OCI-LY3 (cell line): ENCODE results near the gene ZNF580.

Experiments
- H2AFZ ChIP-seq: fragments of 200-600, 300-600 bp; shearing (Covaris generic); 2 replicates; pipeline ENCODE4 v1.6.0; 2014; ENCODE audit warnings: antibody characterized with exemption, low read depth, low read length
- H3K27ac ChIP-seq: fragments of 200-600, 300-600 bp; sonication (generic); 2 replicates; pipeline ENCODE4 v1.5.1; 2014; ENCODE audit warnings: mild to moderate bottlenecking, low read length, moderate library complexity, mixed read lengths
- H3K27me3 ChIP-seq: fragments of 200-600, 300-600 bp; sonication (generic); 2 replicates; pipeline ENCODE4 v1.6.1; 2014; ENCODE audit warnings: low read depth, low read length, mixed read lengths
- H3K36me3 ChIP-seq: fragments of 200-600, 300-600 bp; sonication (generic); replicated peaks from 2 replicates; pipeline ENCODE3; 2014; ENCODE audit warnings: low read depth, low read length, mixed read lengths
- H3K4me1 ChIP-seq: fragments of 300-600, 200-600 bp; sonication (generic); 2 replicates; pipeline ENCODE4 v1.6.1; 2014; ENCODE audit warnings: low read length, mixed read lengths
- H3K4me2 ChIP-seq: fragments of 200-600, 300-600 bp; sonication (generic); 2 replicates; pipeline ENCODE4 v1.6.1; 2014; ENCODE audit warnings: low read length, mixed read lengths
- H3K4me3 ChIP-seq: fragments of 300-600, 200-600 bp; sonication (generic); 2 replicates; pipeline ENCODE4 v1.5.1; 2014; ENCODE audit warnings: antibody characterized with exemption, mild to moderate bottlenecking, low read length, moderate library complexity
- H3K79me2 ChIP-seq: fragments of 300-600, 200-600 bp; shearing (Covaris generic); 2 replicates; pipeline ENCODE4 v1.6.1; 2014; ENCODE audit warnings: mild to moderate bottlenecking, low read length, mixed read lengths
- H3K9ac ChIP-seq: fragments of 300-600, 200-600 bp; shearing (Covaris generic); 2 replicates; pipeline ENCODE4 v1.6.0; 2014; ENCODE audit warnings: mild to moderate bottlenecking, low read length, moderate library complexity
- H3K9me3 ChIP-seq: fragments of 200-600, 300-600 bp; shearing (Covaris generic); 2 replicates; pipeline ENCODE4 v1.6.1; 2014; ENCODE audit warnings: low read length, mixed read lengths; ENCODE audit not compliant: insufficient read depth
- H4K20me1 ChIP-seq: fragments of 200-600, 300-600 bp; sonication (generic); 2 replicates; pipeline ENCODE4 v1.6.1; 2016; ENCODE audit warnings: low read length, mixed read lengths; ENCODE audit not compliant: insufficient read depth
- EZH2phosphoT487 ChIP-seq: fragments of 200-600 bp; shearing (Covaris generic); IDR thresholded peaks from 2 replicates; pipeline ENCODE4 v1.6.1; 2018; ENCODE audit warnings: antibody characterized with exemption, mixed run types, low read depth
- TF ChIP-seq, protein P1 (sequence below): fragments of 200-600, 300-600 bp; sonication (generic); IDR thresholded peaks from 2 replicates; pipeline ENCODE4 v1.5.1; 2014; ENCODE audit warnings: antibody characterized with exemption, low read length, low read depth

The ZNF580 gene

DNA sequence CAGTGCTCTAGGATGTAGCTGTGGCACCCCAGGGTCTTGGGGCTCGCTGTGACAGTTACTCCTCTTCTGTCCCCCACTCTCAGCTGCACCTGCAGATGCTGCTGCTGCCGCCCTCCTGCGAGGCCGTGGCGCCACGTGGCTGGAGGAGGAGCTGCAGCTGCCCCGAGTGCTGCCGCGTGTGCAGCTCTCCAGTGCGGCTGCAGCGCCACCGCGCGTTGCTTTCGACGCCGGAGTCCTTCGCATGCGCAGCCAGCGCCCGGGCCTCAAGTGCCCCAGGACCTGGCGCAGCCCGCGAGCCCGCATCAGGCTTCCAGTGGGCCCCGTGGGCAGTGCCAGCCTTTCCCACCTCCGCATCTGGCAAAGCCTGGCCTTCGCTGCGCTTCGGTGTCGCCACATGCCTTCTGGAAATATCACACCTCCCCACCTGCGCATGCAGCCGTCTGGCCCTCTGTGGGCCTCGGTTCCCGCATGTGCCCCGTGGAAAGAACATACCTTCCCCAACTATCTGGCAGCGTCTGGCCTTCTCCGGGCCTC lies 692 bp upstream of the ZNF580 start:
- peak overlapping the region; percentile 86 for H3K4me3 ChIP-seq
- H3K9ac ChIP-seq = peak overlapping the region; percentile 92
- no peaks in the 10 kb centered on the region for H3K27me3 ChIP-seq
- peak overlapping the region; percentile 84 for H3K4me2 ChIP-seq
- H3K36me3 ChIP-seq = peaks cover 8% of the 10 kb centered on the region
- no peak overlapping the region for H2AFZ ChIP-seq
- no peaks in the 10 kb centered on the region for H3K9me3 ChIP-seq
- no peaks in the 10 kb centered on the region for H4K20me1 ChIP-seq
- peaks cover 31% of the 10 kb centered on the region for H3K4me1 ChIP-seq
- H3K27ac ChIP-seq = peak overlapping the region; percentile 84
- peaks cover 92% of the 10 kb centered on the region for H3K79me2 ChIP-seq
- TF ChIP-seq, protein P1, sequence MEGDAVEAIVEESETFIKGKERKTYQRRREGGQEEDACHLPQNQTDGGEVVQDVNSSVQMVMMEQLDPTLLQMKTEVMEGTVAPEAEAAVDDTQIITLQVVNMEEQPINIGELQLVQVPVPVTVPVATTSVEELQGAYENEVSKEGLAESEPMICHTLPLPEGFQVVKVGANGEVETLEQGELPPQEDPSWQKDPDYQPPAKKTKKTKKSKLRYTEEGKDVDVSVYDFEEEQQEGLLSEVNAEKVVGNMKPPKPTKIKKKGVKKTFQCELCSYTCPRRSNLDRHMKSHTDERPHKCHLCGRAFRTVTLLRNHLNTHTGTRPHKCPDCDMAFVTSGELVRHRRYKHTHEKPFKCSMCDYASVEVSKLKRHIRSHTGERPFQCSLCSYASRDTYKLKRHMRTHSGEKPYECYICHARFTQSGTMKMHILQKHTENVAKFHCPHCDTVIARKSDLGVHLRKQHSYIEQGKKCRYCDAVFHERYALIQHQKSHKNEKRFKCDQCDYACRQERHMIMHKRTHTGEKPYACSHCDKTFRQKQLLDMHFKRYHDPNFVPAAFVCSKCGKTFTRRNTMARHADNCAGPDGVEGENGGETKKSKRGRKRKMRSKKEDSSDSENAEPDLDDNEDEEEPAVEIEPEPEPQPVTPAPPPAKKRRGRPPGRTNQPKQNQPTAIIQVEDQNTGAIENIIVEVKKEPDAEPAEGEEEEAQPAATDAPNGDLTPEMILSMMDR = no peak
- no peak for TF ChIP-seq EZH2phosphoT487

DNA sequence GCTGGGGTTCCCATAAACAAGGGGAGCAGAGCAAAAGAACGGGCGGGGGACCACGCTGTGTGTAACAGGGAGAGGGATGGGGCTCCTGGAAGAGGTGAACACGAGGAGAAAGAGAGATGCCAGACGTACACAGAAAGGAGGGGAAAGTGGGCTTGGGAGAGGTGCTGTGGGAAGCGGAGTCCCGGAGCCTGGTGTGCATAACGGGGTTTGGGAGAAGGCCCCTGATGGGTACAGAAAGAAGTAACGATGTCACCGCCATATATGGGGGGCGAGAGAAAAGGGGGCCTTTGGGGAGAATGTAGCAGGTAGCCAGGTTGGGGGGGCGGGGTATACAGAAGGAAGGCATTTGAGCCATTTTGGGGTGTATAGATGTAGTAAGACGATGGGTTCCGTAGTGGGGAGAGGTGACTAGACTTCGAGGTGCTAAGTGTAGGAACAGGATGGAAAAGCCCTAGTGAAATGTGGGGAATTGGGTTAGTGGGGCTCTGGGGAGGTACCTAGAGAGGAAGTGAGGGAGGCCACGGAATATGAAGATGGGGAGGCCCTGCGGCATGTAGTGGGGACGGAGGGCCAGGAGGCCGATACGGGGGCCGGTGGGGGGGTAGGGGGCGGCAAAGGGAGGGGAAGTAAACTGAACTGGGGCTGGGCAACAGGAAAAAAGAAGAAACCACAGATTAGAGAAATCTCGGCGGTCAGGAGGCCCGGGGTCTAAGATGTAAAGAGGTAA lies 787 bp downstream of the ZNF580 start:
- peak overlapping the region; percentile 84 for H3K4me2 ChIP-seq
- peak overlapping the region; percentile 86 for H3K4me3 ChIP-seq
- H4K20me1 ChIP-seq = no peaks in the 10 kb centered on the region
- H3K9me3 ChIP-seq = no peaks in the 10 kb centered on the region
- H3K36me3 ChIP-seq = peaks cover 13% of the 10 kb centered on the region
- H3K4me1 ChIP-seq = peaks cover 24% of the 10 kb centered on the region
- no peaks in the 10 kb centered on the region for H3K27me3 ChIP-seq
- peak overlapping the region; percentile 84 for H3K27ac ChIP-seq
- H3K79me2 ChIP-seq = peaks cover 85% of the 10 kb centered on the region
- TF ChIP-seq EZH2phosphoT487 = no peak
- TF ChIP-seq, protein P1 = no peak
- H3K9ac ChIP-seq = peak overlapping the region; percentile 92
- no peak overlapping the region for H2AFZ ChIP-seq

DNA sequence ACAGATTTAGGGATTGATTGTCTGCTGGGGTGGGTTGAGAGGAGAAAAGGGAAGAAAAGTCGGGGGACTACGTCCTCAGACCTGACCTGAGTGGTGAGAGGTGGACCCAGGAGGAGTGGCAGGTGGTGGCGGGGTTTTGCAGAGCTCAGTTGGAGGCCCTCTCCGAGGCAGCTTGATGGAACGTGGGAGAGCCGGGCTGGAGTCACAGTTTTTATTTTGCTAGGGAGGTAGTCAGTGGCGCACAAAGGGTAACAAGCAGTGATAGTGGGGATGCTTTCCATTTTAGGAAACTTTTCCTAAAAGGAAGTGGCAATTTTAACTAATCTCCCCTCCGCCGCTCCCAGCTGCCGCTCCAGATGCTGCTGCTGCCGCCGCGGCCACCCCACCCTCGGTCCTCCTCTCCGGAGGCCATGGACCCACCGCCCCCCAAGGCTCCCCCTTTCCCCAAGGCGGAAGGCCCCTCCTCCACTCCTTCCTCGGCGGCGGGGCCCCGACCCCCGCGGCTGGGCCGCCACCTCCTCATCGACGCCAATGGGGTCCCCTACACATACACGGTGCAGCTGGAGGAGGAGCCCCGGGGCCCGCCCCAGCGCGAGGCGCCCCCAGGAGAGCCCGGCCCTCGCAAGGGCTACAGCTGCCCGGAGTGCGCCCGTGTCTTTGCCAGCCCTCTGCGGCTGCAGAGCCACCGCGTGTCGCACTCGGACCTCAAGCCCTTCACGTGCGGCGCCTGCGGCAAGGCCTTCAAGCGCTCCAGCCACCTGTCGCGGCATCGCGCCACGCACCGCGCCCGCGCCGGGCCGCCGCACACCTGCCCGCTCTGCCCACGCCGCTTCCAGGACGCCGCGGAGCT lies 1.6 kb downstream of the ZNF580 start:
- Histone ChIP-seq H3K27ac (peak overlapping the region; percentile 84), H3K9me3 (no peaks in the 10 kb centered on the region), H2AFZ (no peak overlapping the region), H3K9ac (peak overlapping the region; percentile 92), H3K79me2 (peaks cover 84% of the 10 kb centered on the region), H3K27me3 (no peaks in the 10 kb centered on the region), H3K4me2 (peak overlapping the region; percentile 84), H3K4me1 (peaks cover 28% of the 10 kb centered on the region), H3K36me3 (peaks cover 13% of the 10 kb centered on the region), H3K4me3 (peak overlapping the region; percentile 86), H4K20me1 (no peaks in the 10 kb centered on the region)
- TF ChIP-seq, protein P1 = no peak
- no peak for TF ChIP-seq EZH2phosphoT487
